Measurements from ENCODE around the gene LRP1B. TPM values are rescaled to one million over a fixed set of nuclear protein-coding genes. Genes with fewer than 3 reads are reported as not detected.

The LRP1B gene
- total RNA-seq, 1 donor from 2014 or later: 0.12 TPM

- H3K4me3 ChIP-seq (ENCODE audit: low read depth, low read length): no peak overlapping the region
- TF ChIP-seq CTCF (conservative IDR thresholded peaks at IDR 0.05; ENCODE audit: low read depth, low read length): no peak
- DNase-seq (ENCODE audit: low read depth): no peak
Measured at GRCh38 chr2:141280037-141280436, 850.8 kb downstream of the LRP1B start.

GRCh38 chr2:141271346-141271745, 859.5 kb downstream of the LRP1B start:
- TF ChIP-seq CTCF (conservative IDR thresholded peaks at IDR 0.05; ENCODE audit: low read depth, low read length): no peak
- H3K4me3 ChIP-seq (ENCODE audit: low read depth, low read length): no peak overlapping the region
- DNase-seq (ENCODE audit: low read depth): no peak

- H3K4me3 ChIP-seq (ENCODE audit: low read depth, low read length): no peak overlapping the region
- TF ChIP-seq CTCF (conservative IDR thresholded peaks at IDR 0.05; ENCODE audit: low read depth, low read length): no peak
- DNase-seq (ENCODE audit: low read depth): no peak
Measured at GRCh38 chr2:141264848-141265247, 866.0 kb downstream of the LRP1B start.

- no peak overlapping the region for H3K4me3 ChIP-seq (ENCODE audit: low read depth, low read length)
- no peak for TF ChIP-seq CTCF (conservative IDR thresholded peaks at IDR 0.05; ENCODE audit: low read depth, low read length)
- no peak for DNase-seq (ENCODE audit: low read depth)
Measured at GRCh38 chr2:141260911-141261310, 869.9 kb downstream of the LRP1B start.

- no peak for TF ChIP-seq CTCF (conservative IDR thresholded peaks at IDR 0.05; ENCODE audit: low read depth, low read length)
- H3K4me3 ChIP-seq (ENCODE audit: low read depth, low read length): no peak overlapping the region
- no peak for DNase-seq (ENCODE audit: low read depth)
Measured at GRCh38 chr2:141259683-141260082, 871.1 kb downstream of the LRP1B start.

- DNase-seq (ENCODE audit: low read depth): no peak
- TF ChIP-seq CTCF (conservative IDR thresholded peaks at IDR 0.05; ENCODE audit: low read depth, low read length): no peak
- no peak overlapping the region for H3K4me3 ChIP-seq (ENCODE audit: low read depth, low read length)
Measured at GRCh38 chr2:141242008-141242407, 888.8 kb downstream of the LRP1B start.

- no peak overlapping the region for H3K4me3 ChIP-seq (ENCODE audit: low read depth, low read length)
- no peak for DNase-seq (ENCODE audit: low read depth)
- no peak for TF ChIP-seq CTCF (conservative IDR thresholded peaks at IDR 0.05; ENCODE audit: low read depth, low read length)
Measured at GRCh38 chr2:141226560-141226959, 904.3 kb downstream of the LRP1B start.

Measured in epithelial cell of proximal tubule (primary cell).